Nasal cavity respiratory epithelium epithelial cell of viscerocranial mucosa (primary cell): ENCODE measurements around the gene OSTC. TPM values are rescaled to one million over a fixed set of nuclear protein-coding genes. Genes with fewer than 3 reads are reported as not detected.

Source experiments
- total RNA-seq: library from RNA; depleted of rRNA; stranded (reverse); fragments of >200 nt; gene quantifications from 2 replicates; pipeline ENCODE4 v1.2.3, GENCODE V29; 2014

OSTC gene
- 91.8 and 335 TPM in 2 replicates for total RNA-seq

GRCh38 chr4:108650212-108651013 is at the start of gene OSTC:
OSTC (plus strand) TSS chr4:108650599; CDS start chr4:108650656, 57 bp downstream.

GRCh38 chr4:108620101-108620932 is 30.1 kb upstream of the OSTC start, which contains the start of gene RPL34:
RPL34 (plus strand) TSS chr4:108620576; CDS start chr4:108621960, 1,384 bp downstream.

Other genes with a start within 250 kb of the OSTC start
- 545 and 716 TPM in 2 replicates for gene RPL34, start 30.0 kb upstream of the OSTC start, total RNA-seq
- not detected in 2 replicates for gene ETNPPL, start 112.5 kb downstream of the OSTC start, total RNA-seq